Femur (tissue), 1 donor: ENCODE results near the gene ORC3.
A peak's percentile ranks its signal among the peaks of the same experiment; 100 is the strongest.
"Not testable (repeated sequence)": the region's sequence is repeated elsewhere in the genome, so short reads cannot be mapped to it uniquely, and the experiment has no call there.

ENCODE experiments used
- DNase-seq: peaks from one replicate; pipeline ENCODE4 v3.0.0-alpha.2; 2017

ORC3 gene

GRCh38 chr6:87699576-87699975 is 109.6 kb downstream of the ORC3 start:
- no peak for DNase-seq

GRCh38 chr6:87700397-87701343 is 110.7 kb downstream of the ORC3 start:
- DNase-seq = peak; percentile 72

- DNase-seq = peak; percentile 56
Observed at GRCh38 chr6:87701344-87701675, 111.4 kb downstream of the ORC3 start.

GRCh38 chr6:87701676-87702588 is 112.0 kb downstream of the ORC3 start, which contains the start of gene AKIRIN2:
Gene AKIRIN2, minus strand, starts transcription at chr6:87702233. Its CDS starts 549 bp downstream, at chr6:87701684.
- DNase-seq = peak; percentile 99

GRCh38 chr6:87702589-87702945 is 112.6 kb downstream of the ORC3 start:
- no peak for DNase-seq

GRCh38 chr6:87703039-87703438 is 113.1 kb downstream of the ORC3 start:
- not testable (repeated sequence) for DNase-seq

- no peak for DNase-seq
Observed at GRCh38 chr6:87705070-87705691, 115.2 kb downstream of the ORC3 start.

GRCh38 chr6:87706187-87706966 is 116.4 kb downstream of the ORC3 start:
- DNase-seq = no peak

- DNase-seq = not testable (repeated sequence)
Observed at GRCh38 chr6:87708581-87709427, 118.9 kb downstream of the ORC3 start.

- no peak for DNase-seq
Observed at GRCh38 chr6:87710090-87710489, 120.2 kb downstream of the ORC3 start.

- DNase-seq = not testable (repeated sequence)
Observed at GRCh38 chr6:87712713-87713112, 122.8 kb downstream of the ORC3 start.

- DNase-seq = no peak
Observed at GRCh38 chr6:87714093-87714842, 124.3 kb downstream of the ORC3 start.
